ENCODE results near the gene MAT2B. TPM values are rescaled to one million over a fixed set of nuclear protein-coding genes. Genes with fewer than 3 reads are reported as not detected.

MAT2B gene
- total RNA-seq, 2 donors from 2014 or later: 63.4 to 86.7 TPM

- no peaks in the 10 kb centered on the region for H3K27me3 ChIP-seq
- H3K27ac ChIP-seq: no peak overlapping the region
- TF ChIP-seq CTCF (IDR thresholded peaks at IDR 0.05): no peak
- no peaks in the 10 kb centered on the region for H3K4me1 ChIP-seq
- DNase-seq: no peak
- intact Hi-C loops (cut with DNase I): no loop called here
- H3K36me3 ChIP-seq: no peaks in the 10 kb centered on the region
- no peak overlapping the region for H3K9ac ChIP-seq (ENCODE audit: low read depth in 2 of 2, low read length in 2 of 2)
- no peaks in the 10 kb centered on the region for H3K9me3 ChIP-seq
- no peak overlapping the region for H3K4me3 ChIP-seq
Measured at GRCh38 chr5:163475411-163475810, 30.0 kb upstream of the MAT2B start.

- Histone ChIP-seq H3K27ac (no peak overlapping the region), H3K4me3 (no peak overlapping the region), H3K4me1 (no peaks in the 10 kb centered on the region), H3K27me3 (no peaks in the 10 kb centered on the region), H3K9ac (ENCODE audit: low read depth in 2 of 2, low read length in 2 of 2) (no peak overlapping the region), H3K9me3 (no peaks in the 10 kb centered on the region), H3K36me3 (no peaks in the 10 kb centered on the region)
- DNase-seq: no peak
- TF ChIP-seq CTCF (IDR thresholded peaks at IDR 0.05): no peak
- intact Hi-C loops (cut with DNase I): no loop called here
Measured at GRCh38 chr5:163478126-163478981, 27.1 kb upstream of the MAT2B start.

- no peak for TF ChIP-seq CTCF (IDR thresholded peaks at IDR 0.05)
- intact Hi-C loops (cut with DNase I): no loop called here
- Histone ChIP-seq H3K9ac (ENCODE audit: low read depth in 2 of 2, low read length in 2 of 2) (no peak overlapping the region), H3K9me3 (no peaks in the 10 kb centered on the region), H3K4me1 (no peaks in the 10 kb centered on the region), H3K27ac (no peak overlapping the region), H3K27me3 (no peaks in the 10 kb centered on the region), H3K4me3 (no peak overlapping the region), H3K36me3 (no peaks in the 10 kb centered on the region)
- no peak for DNase-seq
Measured at GRCh38 chr5:163478982-163479271, 26.5 kb upstream of the MAT2B start.

- H3K27ac ChIP-seq: no peak overlapping the region
- no peak overlapping the region for H3K4me3 ChIP-seq
- H3K27me3 ChIP-seq: no peaks in the 10 kb centered on the region
- H3K9me3 ChIP-seq: no peaks in the 10 kb centered on the region
- intact Hi-C loops (cut with DNase I): no loop called here
- no peak overlapping the region for H3K9ac ChIP-seq (ENCODE audit: low read depth in 2 of 2, low read length in 2 of 2)
- H3K4me1 ChIP-seq: no peaks in the 10 kb centered on the region
- peak; percentile 15 for TF ChIP-seq CTCF (IDR thresholded peaks at IDR 0.05)
- H3K36me3 ChIP-seq: no peaks in the 10 kb centered on the region
- DNase-seq: no peak
Measured at GRCh38 chr5:163489055-163489744, 16.2 kb upstream of the MAT2B start.

- no peak overlapping the region for H3K27ac ChIP-seq
- H3K9ac ChIP-seq (ENCODE audit: low read depth in 2 of 2, low read length in 2 of 2): no peak overlapping the region
Measured at GRCh38 chr5:163489745-163490075, 15.7 kb upstream of the MAT2B start.

More at GRCh38 chr5:163489745-163490075, 15.7 kb upstream of the MAT2B start:
- Histone ChIP-seq H3K36me3 (no peaks in the 10 kb centered on the region), H3K4me1 (no peaks in the 10 kb centered on the region), H3K27me3 (no peaks in the 10 kb centered on the region), H3K9me3 (no peaks in the 10 kb centered on the region), H3K4me3 (no peak overlapping the region)
- intact Hi-C loops (cut with DNase I): no loop called here
- DNase-seq: no peak
- no peak for TF ChIP-seq CTCF (IDR thresholded peaks at IDR 0.05)

All from colonic mucosa (tissue), 4 donors.